Suprapubic skin (tissue), 4 donors: Measurements from ENCODE around the gene SLC39A10. TPM values are rescaled to one million over a fixed set of nuclear protein-coding genes. Genes with fewer than 3 reads are reported as not detected.

Experiments
- DNase-seq, 2 donors: peaks; one replicate each; pipeline ENCODE4 v3.0.0-alpha.2; 2019; ENCODE audit warnings: low spot score in 2 of 2
- H3K27ac ChIP-seq: fragments of 200-600 bp; sonication (generic); one replicate; pipeline ENCODE4 v1.5.1; 2019
- H3K27me3 ChIP-seq: fragments of 200-600 bp; sonication (generic); one replicate; pipeline ENCODE4 v1.5.1; 2019
- H3K36me3 ChIP-seq: fragments of 200-600 bp; sonication (generic); one replicate; pipeline ENCODE4 v1.5.1; 2019
- H3K4me1 ChIP-seq: fragments of 200-600 bp; sonication (generic); one replicate; pipeline ENCODE4 v1.5.1; 2019
- H3K4me3 ChIP-seq: fragments of 200-600 bp; sonication (generic); one replicate; pipeline ENCODE4 v1.5.1; 2019; ENCODE audit warnings: mild to moderate bottlenecking
- H3K9me3 ChIP-seq: fragments of 200-600 bp; sonication (generic); one replicate; pipeline ENCODE4 v1.5.1; 2019
- EP300 ChIP-seq: sonication (generic); formaldehyde crosslinking; IDR thresholded peaks from one replicate; pipeline ENCODE4 v1.6.1; 2017; ENCODE audit warnings: antibody characterized with exemption
- POLR2A ChIP-seq, 2 donors: fragments of 450-650 bp; IDR thresholded peaks; one replicate each; pipeline ENCODE4 v1.6.1; 2017; ENCODE audit warnings: antibody characterized with exemption in 2 of 2, mild to moderate bottlenecking in 2 of 2, moderate library complexity in 2 of 2
- POLR2AphosphoS5 ChIP-seq, 3 donors: sonication (generic); formaldehyde crosslinking; IDR thresholded peaks; one replicate each; pipeline ENCODE4 v1.6.1; 2017; ENCODE audit warnings: antibody characterized with exemption in 3 of 3
- WGBS: methylation state at CpG from one replicate; pipeline ENCODE4 v1.1.5; 2018; 5-methylcytosine and 5-hydroxymethylcytosine counted together
- total RNA-seq, 4 donors: library from RNA; depleted of rRNA; stranded (reverse); fragments of >200 nt; gene quantifications; one replicate each; pipeline ENCODE4 v1.1.0, GENCODE V29; 2016
- TF ChIP-seq, protein P1 (sequence below), 2 donors: fragments of 200-600 bp in 1 of 2; fragments of 450-650 bp in 1 of 2; sonication (generic) in 1 of 2; IDR thresholded peaks; one replicate each; pipeline ENCODE4 v1.5.1; 2016 to 2019; ENCODE audit warnings: antibody characterized with exemption in 2 of 2, mild to moderate bottlenecking in 1 of 2, moderate library complexity in 1 of 2

SLC39A10 gene
- total RNA-seq, 4 donors from 2014 or later = 14.1 to 20.3 (median 16.5) TPM

DNA sequence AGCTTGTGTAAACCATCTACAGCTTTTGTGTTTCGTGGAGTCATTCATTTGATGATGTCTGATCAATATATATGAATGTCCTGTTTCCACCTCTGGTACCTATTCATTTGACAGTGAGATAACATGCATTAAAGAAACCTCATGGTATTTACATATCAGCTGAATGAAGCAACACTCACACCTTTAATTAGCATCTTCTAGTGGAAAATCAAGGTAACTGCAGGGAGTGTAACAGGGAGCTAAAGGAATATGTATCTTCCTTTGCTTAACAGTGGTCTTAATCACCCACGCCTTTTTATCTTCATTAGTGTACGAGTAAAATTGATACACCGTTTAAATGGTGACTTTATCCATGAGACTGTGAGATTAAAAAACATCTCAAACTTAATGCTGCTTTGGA lies 15.6 kb downstream of the SLC39A10 start:
- WGBS = 95% methylated on average over 4 of the region's 4 CpGs
- no peaks in the 10 kb centered on the region for H3K27me3 ChIP-seq
- H3K9me3 ChIP-seq = no peaks in the 10 kb centered on the region
- H3K36me3 ChIP-seq = no peaks in the 10 kb centered on the region
- no peak overlapping the region for H3K27ac ChIP-seq
- H3K4me1 ChIP-seq = no peaks in the 10 kb centered on the region
- no peak overlapping the region for H3K4me3 ChIP-seq
- TF ChIP-seq EP300 = no peak
- TF ChIP-seq, protein P1, sequence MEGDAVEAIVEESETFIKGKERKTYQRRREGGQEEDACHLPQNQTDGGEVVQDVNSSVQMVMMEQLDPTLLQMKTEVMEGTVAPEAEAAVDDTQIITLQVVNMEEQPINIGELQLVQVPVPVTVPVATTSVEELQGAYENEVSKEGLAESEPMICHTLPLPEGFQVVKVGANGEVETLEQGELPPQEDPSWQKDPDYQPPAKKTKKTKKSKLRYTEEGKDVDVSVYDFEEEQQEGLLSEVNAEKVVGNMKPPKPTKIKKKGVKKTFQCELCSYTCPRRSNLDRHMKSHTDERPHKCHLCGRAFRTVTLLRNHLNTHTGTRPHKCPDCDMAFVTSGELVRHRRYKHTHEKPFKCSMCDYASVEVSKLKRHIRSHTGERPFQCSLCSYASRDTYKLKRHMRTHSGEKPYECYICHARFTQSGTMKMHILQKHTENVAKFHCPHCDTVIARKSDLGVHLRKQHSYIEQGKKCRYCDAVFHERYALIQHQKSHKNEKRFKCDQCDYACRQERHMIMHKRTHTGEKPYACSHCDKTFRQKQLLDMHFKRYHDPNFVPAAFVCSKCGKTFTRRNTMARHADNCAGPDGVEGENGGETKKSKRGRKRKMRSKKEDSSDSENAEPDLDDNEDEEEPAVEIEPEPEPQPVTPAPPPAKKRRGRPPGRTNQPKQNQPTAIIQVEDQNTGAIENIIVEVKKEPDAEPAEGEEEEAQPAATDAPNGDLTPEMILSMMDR (IDR thresholded peaks at IDR 0.05) = peak in 1 of 2 donors; percentile 10
- no peak for DNase-seq

DNA sequence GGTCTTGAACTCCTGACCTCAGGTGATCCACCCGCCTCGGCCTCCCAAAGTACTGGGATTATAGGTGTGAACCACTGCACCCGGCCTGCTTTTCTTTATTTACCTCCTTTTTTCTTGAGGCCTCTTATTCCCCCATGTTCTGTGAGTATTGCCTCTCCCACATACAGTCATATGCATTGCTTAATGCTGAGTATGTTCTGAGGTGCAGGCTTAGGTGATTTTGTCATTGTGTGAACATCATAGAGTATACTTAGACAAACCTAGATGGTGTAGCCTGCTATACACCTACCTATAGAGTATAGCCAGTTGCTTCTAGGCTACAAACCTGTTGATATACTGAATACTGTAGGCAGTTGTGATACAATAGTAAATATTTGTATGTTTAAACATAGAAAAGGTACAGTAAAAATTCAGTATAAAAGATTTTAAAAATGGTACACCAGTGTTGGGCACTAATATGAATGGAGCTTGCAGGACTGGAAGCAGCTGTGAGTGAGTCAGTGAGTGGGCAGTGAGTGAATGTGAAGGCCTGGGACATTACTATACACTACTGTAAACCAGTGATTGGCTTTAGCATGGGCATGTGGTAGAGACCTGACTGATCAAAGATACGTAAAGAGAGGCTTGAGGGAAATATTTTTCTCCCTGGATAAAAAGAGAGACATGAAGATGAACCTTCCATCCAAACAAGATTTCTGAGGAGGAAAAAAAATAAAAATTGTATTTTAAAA lies 17.6 kb downstream of the SLC39A10 start:
- H3K9me3 ChIP-seq = no peaks in the 10 kb centered on the region
- WGBS = 94% methylated on average over 4 of the region's 4 CpGs

DNA sequence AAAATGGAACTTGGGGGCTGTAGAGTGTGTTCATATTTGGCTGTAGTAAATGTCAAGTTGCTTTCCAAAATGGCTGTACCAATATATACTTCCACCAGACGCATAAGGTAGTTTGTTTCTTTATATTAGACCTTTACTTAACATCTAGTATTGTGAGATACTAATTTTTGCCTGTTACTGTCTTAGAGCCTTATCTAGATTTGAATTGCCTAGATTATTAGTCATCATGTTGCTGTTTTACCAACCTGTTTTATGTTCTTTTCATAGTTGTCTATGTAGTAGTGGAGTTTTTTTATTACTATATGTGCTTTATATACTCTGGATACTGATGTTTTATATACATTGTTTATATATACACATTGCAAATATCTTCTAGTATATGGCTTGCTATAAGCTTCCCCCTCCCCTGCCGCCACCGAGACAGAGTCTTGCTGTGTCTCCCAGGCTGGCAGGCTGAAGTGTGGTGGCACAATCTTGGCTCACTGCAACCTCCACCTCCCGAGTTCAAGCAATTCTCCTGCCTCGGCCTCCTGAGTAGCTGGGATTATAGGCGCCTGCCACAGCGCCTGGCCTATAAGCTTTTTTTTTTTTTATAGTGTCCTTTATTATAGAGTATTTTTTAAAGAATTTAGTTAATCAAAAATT lies 18.9 kb downstream of the SLC39A10 start:
- Histone ChIP-seq H3K4me1 (no peaks in the 10 kb centered on the region), H3K27me3 (no peaks in the 10 kb centered on the region)
- TF ChIP-seq EP300 (no peak), POLR2AphosphoS5 (IDR thresholded peaks at IDR 0.05) (no peak), POLR2A (IDR thresholded peaks at IDR 0.05) (no peak)
- TF ChIP-seq, protein P1 (IDR thresholded peaks at IDR 0.05) = no peak

More for the DNA sequence above, 17.6 kb downstream of the SLC39A10 start:
- Histone ChIP-seq H3K27ac (no peak overlapping the region), H3K4me1 (no peaks in the 10 kb centered on the region), H3K36me3 (no peaks in the 10 kb centered on the region), H3K27me3 (no peaks in the 10 kb centered on the region), H3K4me3 (no peak overlapping the region)
- TF ChIP-seq POLR2A (IDR thresholded peaks at IDR 0.05) (no peak), POLR2AphosphoS5 (IDR thresholded peaks at IDR 0.05) (no peak), EP300 (no peak)
- TF ChIP-seq, protein P1 (IDR thresholded peaks at IDR 0.05) = no peak
- DNase-seq = no peak

DNA sequence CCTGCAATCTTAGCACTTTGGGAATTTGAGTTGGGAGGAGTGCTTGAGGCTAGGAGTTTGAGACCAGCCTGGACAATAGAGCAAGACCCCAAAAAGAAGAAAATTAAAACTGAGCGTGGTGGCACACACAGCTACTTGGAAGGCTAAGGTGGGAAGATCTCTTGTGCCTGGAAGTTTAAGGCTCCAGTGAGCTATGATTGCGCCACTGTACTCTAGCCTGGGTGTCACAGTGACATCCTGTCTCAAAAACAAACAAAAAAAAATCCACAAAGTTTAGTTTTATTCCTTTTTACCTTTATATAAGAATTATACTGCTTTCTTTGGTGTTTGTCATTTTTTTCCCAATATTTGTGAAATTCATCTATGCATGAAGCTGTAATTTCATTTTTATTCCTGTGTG lies 20.3 kb downstream of the SLC39A10 start:
- Histone ChIP-seq H3K27me3 (no peaks in the 10 kb centered on the region), H3K36me3 (no peaks in the 10 kb centered on the region), H3K4me3 (no peak overlapping the region), H3K27ac (no peak overlapping the region), H3K9me3 (no peaks in the 10 kb centered on the region), H3K4me1 (no peaks in the 10 kb centered on the region)
- TF ChIP-seq POLR2AphosphoS5 (IDR thresholded peaks at IDR 0.05) = no peak
- no peak for TF ChIP-seq POLR2A (IDR thresholded peaks at IDR 0.05)
- TF ChIP-seq, protein P1 (IDR thresholded peaks at IDR 0.05) = no peak
- TF ChIP-seq EP300 = no peak
- DNase-seq = no peak
- 93% methylated on average over 2 of the region's 2 CpGs for WGBS

More for the DNA sequence above, 18.9 kb downstream of the SLC39A10 start:
- no peaks in the 10 kb centered on the region for H3K9me3 ChIP-seq
- H3K36me3 ChIP-seq = no peaks in the 10 kb centered on the region
- no peak overlapping the region for H3K4me3 ChIP-seq
- 93% methylated on average over 7 of the region's 7 CpGs for WGBS
- DNase-seq = no peak
- H3K27ac ChIP-seq = no peak overlapping the region

DNA sequence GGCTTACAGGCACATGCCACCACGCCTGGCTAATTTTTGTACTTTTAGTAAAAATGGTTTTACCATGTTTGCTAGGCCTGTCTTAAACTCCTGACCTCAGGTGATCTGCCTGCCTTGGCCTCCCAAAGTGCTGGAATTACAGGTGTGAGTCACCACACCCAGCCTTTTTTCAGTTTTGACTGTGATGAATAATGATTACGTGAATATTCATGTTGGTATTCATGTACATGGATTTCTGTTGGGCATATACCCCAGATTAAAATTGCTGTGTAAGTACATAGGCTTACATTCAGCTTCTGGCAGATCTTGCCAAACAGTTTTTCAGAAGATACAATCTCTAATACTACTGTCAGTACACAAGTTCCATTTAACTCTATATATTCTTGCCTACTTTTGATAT lies 20.9 kb downstream of the SLC39A10 start:
- H3K9me3 ChIP-seq = no peaks in the 10 kb centered on the region
- DNase-seq = no peak
- WGBS = 91% methylated on average over 2 of the region's 2 CpGs
- H3K27me3 ChIP-seq = no peaks in the 10 kb centered on the region
- no peaks in the 10 kb centered on the region for H3K36me3 ChIP-seq
- no peaks in the 10 kb centered on the region for H3K4me1 ChIP-seq
- TF ChIP-seq POLR2A (IDR thresholded peaks at IDR 0.05) = no peak
- TF ChIP-seq EP300 = no peak
- TF ChIP-seq, protein P1 (IDR thresholded peaks at IDR 0.05) = no peak
- TF ChIP-seq POLR2AphosphoS5 (IDR thresholded peaks at IDR 0.05) = no peak
- no peak overlapping the region for H3K4me3 ChIP-seq
- H3K27ac ChIP-seq = no peak overlapping the region
